OCI-LY3 (cell line): ENCODE results near the gene RETREG1.

ENCODE experiments used
- CTCF ChIP-seq: fragments of 200-600, 300-600 bp; sonication (generic); IDR thresholded peaks from 2 replicates; pipeline ENCODE4 v1.5.1; 2014; ENCODE audit warnings: antibody characterized with exemption, low read length, low read depth
- EZH2phosphoT487 ChIP-seq: fragments of 200-600 bp; shearing (Covaris generic); IDR thresholded peaks from 2 replicates; pipeline ENCODE4 v1.6.1; 2018; ENCODE audit warnings: antibody characterized with exemption, mixed run types, low read depth

GRCh38 chr5:16589658-16590057 lies 27.1 kb downstream of the RETREG1 start:
- no peak for TF ChIP-seq CTCF
- no peak for TF ChIP-seq EZH2phosphoT487
